ENCODE results near the gene GRK6. TPM values are rescaled to one million over a fixed set of nuclear protein-coding genes. Genes with fewer than 3 reads are reported as not detected.

GRK6 gene
- total RNA-seq, 4 donors from 2014 or later, result 19.4 to 26.4 (median 23.2) TPM

GRCh38 chr5:177478711-177479646 lies 52.5 kb downstream of the GRK6 start:
- TF ChIP-seq EP300 (IDR thresholded peaks at IDR 0.05) (peak in 1 of 2 donors; percentile 44), POLR2A (IDR thresholded peaks at IDR 0.05) (no peak)
- Histone ChIP-seq H3K4me3 (no peak overlapping the region), H3K27ac (peak overlapping the region; percentile 5 to 83 (median 64)), H3K9me3 (no peaks in the 10 kb centered on the region), H3K4me1 (peaks cover 0 to 72% (median 14%) of the 10 kb centered on the region in 4 donors), H3K36me3 (peaks cover 0 to 27% (median 0%) of the 10 kb centered on the region in 3 donors), H3K27me3 (no peaks in the 10 kb centered on the region)
- WGBS, 2 donors, result 42 to 46% methylated on average over 18 of the region's 18 CpGs
- peak; percentile 76 to 82 for DNase-seq (ENCODE audit: low spot score in 2 of 2)

- DNase-seq (ENCODE audit: low spot score in 2 of 2), result no peak
- 50 to 52% methylated on average over 14 of the region's 14 CpGs for WGBS, 2 donors
- no peaks in the 10 kb centered on the region for H3K9me3 ChIP-seq
- peaks cover 0 to 72% (median 14%) of the 10 kb centered on the region in 4 donors for H3K4me1 ChIP-seq
- H3K4me3 ChIP-seq, result no peak overlapping the region
- peak overlapping the region in 3 of 4 donors; percentile 48 to 83 (median 81) for H3K27ac ChIP-seq
- H3K27me3 ChIP-seq, result no peaks in the 10 kb centered on the region
- TF ChIP-seq CTCF (IDR thresholded peaks at IDR 0.05) (no peak), POLR2A (IDR thresholded peaks at IDR 0.05) (no peak), EP300 (IDR thresholded peaks at IDR 0.05) (no peak)
- H3K36me3 ChIP-seq, result peaks cover 0 to 35% (median 0%) of the 10 kb centered on the region in 3 donors
Observed at GRCh38 chr5:177479774-177480173, 53.3 kb downstream of the GRK6 start.

GRCh38 chr5:177482359-177482795 lies 55.9 kb downstream of the GRK6 start:
- no peak overlapping the region for H3K4me3 ChIP-seq
- WGBS, 2 donors, result 84 to 88% methylated on average over 10 of the region's 10 CpGs
- H3K36me3 ChIP-seq, result peaks cover 0 to 58% (median 0%) of the 10 kb centered on the region in 3 donors
- DNase-seq (ENCODE audit: low spot score in 2 of 2), result no peak
- H3K9me3 ChIP-seq, result no peaks in the 10 kb centered on the region
- no peak overlapping the region for H3K27ac ChIP-seq
- no peak for TF ChIP-seq EP300 (IDR thresholded peaks at IDR 0.05)
- TF ChIP-seq CTCF (IDR thresholded peaks at IDR 0.05), result no peak
- TF ChIP-seq POLR2A (IDR thresholded peaks at IDR 0.05), result no peak
- no peaks in the 10 kb centered on the region for H3K27me3 ChIP-seq
- H3K4me1 ChIP-seq, result peaks cover 0 to 60% (median 14%) of the 10 kb centered on the region in 4 donors

DNA sequence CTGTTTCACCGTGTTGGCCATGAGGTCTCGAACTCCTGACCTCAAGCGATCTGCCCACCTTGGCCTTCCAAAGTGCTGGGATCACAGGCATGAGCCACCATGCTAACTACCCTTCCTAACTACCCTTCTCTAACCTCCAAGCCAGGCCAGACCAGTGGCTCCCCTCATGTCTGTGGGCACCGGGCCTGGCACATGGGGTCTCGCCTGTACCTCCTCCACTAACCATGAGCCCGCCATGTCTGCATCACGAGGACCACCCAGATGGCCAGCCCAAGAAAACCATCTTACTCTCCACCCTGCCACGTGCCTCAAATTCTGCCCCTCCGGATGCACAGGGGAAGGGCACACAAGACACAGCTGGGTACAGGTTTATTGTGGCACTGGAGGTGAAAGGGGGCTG lies 56.6 kb downstream of the GRK6 start:
- 91 to 95% methylated on average over 8 of the region's 9 CpGs for whole genome bisulfite sequencing, 2 donors
- no peak for DNase-seq (ENCODE audit: low spot score in 2 of 2)
- no peak overlapping the region for H3K4me3 ChIP-seq
- H3K4me1 ChIP-seq, result peaks cover 0 to 54% (median 14%) of the 10 kb centered on the region in 4 donors
- TF ChIP-seq EP300 (IDR thresholded peaks at IDR 0.05) (no peak), CTCF (IDR thresholded peaks at IDR 0.05) (no peak), POLR2A (IDR thresholded peaks at IDR 0.05) (no peak)
- H3K27me3 ChIP-seq, result no peaks in the 10 kb centered on the region
- H3K27ac ChIP-seq, result no peak overlapping the region
- H3K9me3 ChIP-seq, result no peaks in the 10 kb centered on the region
- H3K36me3 ChIP-seq, result peaks cover 0 to 65% (median 0%) of the 10 kb centered on the region in 3 donors

DNA sequence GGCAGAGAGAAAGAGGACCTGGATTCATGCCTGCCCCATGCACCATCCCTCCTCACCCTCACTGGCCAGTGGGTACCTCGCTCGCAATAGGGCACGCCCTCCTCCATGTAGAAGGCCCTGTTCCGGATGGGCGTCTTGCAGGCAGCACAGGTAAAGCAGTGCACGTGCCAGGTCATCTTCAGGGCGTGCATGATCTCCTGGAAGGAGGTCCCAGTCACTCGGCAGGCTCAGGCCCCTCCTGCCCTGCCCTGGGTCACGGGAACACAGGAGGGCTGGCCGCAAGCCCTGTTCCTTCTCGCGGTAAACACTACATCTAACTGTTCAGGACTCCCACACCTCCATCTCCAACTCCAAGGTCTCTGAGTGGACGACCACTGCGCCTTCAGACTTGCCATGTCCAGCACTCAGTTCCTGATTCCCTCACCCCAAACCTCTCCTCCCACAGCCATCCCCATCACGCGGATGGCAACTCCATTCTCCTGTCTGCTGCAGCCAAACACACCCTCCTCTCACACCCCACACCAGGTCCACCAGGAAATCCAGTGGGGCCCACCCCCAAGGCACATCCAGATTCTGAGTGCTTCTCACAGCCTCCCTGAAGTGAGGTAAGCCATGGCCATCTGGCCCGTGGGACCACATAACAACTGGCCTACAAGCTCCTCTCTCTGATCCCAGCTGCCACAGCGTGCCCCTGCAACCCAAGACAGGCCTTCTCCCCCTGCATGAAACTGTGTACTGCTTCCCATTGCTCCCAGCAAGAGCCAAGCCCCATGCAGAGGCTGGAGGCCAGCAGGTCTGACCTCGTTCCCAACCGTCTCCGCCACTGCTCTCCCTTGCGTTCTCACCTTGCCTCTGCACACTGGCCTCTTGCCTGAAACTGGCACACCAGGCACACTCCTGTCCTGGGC lies 57.8 kb downstream of the GRK6 start:
- peak overlapping the region in 2 of 4 donors; percentile 8 to 10 for H3K27ac ChIP-seq
- H3K9me3 ChIP-seq, result no peaks in the 10 kb centered on the region
- H3K36me3 ChIP-seq, result peaks cover 0 to 77% (median 0%) of the 10 kb centered on the region in 3 donors
- H3K4me1 ChIP-seq, result peaks cover 0 to 45% (median 5%) of the 10 kb centered on the region in 4 donors
- TF ChIP-seq EP300 (IDR thresholded peaks at IDR 0.05) (no peak), POLR2A (IDR thresholded peaks at IDR 0.05) (no peak), CTCF (IDR thresholded peaks at IDR 0.05) (no peak)
- WGBS, 2 donors, result 78 to 81% methylated on average over 14 to 22 of the region's 22 CpGs
- H3K4me3 ChIP-seq, result no peak overlapping the region
- DNase-seq (ENCODE audit: low spot score in 2 of 2), result no peak
- H3K27me3 ChIP-seq, result no peaks in the 10 kb centered on the region

All from tibial nerve (tissue), 4 donors.